ENCODE measurements around the gene CAPN5. TPM values are rescaled to one million over a fixed set of nuclear protein-coding genes. Genes with fewer than 3 reads are reported as not detected.

The CAPN5 gene
- total RNA-seq, 4 donors from 2014 or later = 4.0 to 11.3 (median 6.0) TPM

DNA sequence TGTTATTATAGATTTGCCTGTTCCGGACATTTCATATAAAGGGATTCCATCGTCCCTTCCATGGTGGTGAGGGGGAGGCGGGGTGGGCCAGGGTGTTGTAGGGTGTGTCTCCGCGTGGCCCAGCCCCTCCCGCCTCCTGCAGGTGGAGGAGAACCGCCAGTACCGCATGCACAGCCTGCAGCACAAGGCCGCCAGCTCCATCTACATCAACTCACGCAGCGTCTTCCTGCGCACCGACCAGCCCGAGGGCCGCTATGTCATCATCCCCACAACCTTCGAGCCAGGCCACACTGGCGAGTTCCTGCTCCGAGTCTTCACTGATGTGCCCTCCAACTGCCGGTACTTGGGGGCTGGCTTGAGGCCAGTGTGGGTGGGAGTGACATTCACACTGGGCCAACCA is 53.8 kb downstream of the CAPN5 start:
- Histone ChIP-seq H3K4me1 (no peaks in the 10 kb centered on the region), H3K4me3 (no peak overlapping the region), H3K27me3 (no peaks in the 10 kb centered on the region), H3K27ac (replicated peaks in 1 of 4) (no peak overlapping the region), H3K36me3 (peaks cover 0 to 64% (median 18%) of the 10 kb centered on the region in 4 donors), H3K9me3 (no peaks in the 10 kb centered on the region)
- intact Hi-C loops (cut with DNase I) = no loop called here
- TF ChIP-seq POLR2A (IDR thresholded peaks at IDR 0.05; ENCODE audit: low read depth) (no peak), EP300 (IDR thresholded peaks at IDR 0.05) (no peak), POLR2AphosphoS5 (IDR thresholded peaks at IDR 0.05) (no peak)
- TF ChIP-seq, protein P1, sequence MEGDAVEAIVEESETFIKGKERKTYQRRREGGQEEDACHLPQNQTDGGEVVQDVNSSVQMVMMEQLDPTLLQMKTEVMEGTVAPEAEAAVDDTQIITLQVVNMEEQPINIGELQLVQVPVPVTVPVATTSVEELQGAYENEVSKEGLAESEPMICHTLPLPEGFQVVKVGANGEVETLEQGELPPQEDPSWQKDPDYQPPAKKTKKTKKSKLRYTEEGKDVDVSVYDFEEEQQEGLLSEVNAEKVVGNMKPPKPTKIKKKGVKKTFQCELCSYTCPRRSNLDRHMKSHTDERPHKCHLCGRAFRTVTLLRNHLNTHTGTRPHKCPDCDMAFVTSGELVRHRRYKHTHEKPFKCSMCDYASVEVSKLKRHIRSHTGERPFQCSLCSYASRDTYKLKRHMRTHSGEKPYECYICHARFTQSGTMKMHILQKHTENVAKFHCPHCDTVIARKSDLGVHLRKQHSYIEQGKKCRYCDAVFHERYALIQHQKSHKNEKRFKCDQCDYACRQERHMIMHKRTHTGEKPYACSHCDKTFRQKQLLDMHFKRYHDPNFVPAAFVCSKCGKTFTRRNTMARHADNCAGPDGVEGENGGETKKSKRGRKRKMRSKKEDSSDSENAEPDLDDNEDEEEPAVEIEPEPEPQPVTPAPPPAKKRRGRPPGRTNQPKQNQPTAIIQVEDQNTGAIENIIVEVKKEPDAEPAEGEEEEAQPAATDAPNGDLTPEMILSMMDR (IDR thresholded peaks at IDR 0.05) = no peak
- WGBS = 84% methylated on average over 6 of the region's 19 CpGs
- no peak for DNase-seq (ENCODE audit: extremely low spot score)

DNA sequence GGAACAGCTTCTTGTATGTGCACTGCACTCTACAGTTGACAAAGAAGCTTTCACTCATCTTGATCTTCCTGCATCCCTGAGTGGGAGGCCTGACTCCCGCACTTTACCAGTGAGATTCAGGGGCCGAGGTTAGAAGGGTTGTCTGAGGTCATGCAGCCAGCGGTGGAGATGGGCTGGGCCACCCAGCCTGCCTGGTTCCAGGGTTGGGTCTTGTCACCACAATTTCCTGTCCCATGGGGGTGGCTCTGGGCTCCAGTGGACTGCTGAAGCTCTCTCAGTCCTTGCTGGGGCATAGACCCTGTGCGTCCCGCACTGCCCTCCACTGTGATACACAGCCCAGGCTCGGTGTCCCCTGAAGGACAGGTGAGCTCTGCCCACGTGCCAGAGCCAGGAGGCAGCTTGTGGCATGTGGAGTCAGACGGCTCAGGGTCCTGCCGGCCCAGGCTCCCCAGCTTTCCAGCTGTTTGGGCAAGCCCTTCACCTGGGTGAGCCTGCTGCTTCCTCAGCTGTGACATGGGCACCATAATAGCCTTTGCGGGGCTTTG is 54.4 kb downstream of the CAPN5 start:
- Histone ChIP-seq H3K36me3 (peaks cover 0 to 64% (median 18%) of the 10 kb centered on the region in 4 donors), H3K4me3 (no peak overlapping the region), H3K4me1 (no peaks in the 10 kb centered on the region), H3K9me3 (no peaks in the 10 kb centered on the region), H3K27me3 (peaks cover 0 to 6% (median 0%) of the 10 kb centered on the region in 4 donors), H3K27ac (replicated peaks in 1 of 4) (no peak overlapping the region)
- intact Hi-C loops (cut with DNase I) = no loop called here
- no peak for TF ChIP-seq POLR2A (IDR thresholded peaks at IDR 0.05; ENCODE audit: low read depth)
- TF ChIP-seq, protein P1 (IDR thresholded peaks at IDR 0.05) = no peak
- TF ChIP-seq EP300 (IDR thresholded peaks at IDR 0.05) = no peak
- no peak for TF ChIP-seq POLR2AphosphoS5 (IDR thresholded peaks at IDR 0.05)
- no peak for DNase-seq (ENCODE audit: extremely low spot score)
- WGBS = 83% methylated on average over 7 of the region's 10 CpGs

DNA sequence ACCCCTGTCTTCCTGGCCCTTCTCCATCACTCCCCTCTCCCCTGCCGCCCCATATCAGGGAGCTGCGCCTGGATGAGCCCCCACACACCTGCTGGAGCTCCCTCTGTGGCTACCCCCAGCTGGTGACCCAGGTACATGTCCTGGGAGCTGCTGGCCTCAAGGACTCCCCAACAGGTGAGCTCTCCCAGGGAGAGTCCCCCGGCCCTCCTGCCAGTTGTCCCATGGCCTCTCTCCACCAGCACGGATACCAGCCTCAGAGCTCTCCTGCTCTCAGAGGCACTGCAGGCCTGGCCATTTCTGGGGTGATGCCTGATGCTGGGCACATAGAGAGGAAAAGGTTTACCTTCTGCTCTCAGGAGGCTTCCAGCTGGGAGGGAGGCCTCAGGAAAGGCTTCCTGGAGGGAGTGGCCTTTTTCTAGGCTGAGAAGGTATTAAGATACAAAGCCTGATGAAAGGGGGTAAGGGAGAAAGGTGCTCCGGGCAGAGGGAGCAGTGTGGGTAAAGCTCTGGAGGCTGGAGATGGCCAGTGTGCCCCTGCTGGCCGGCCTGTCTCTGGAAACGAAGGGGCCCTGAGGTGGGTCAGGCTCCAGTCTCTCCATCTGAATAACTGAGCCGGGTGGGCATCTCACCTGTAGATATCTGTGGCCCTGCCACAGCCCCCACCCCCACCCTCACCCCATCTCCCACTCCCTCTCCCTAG is 55.3 kb downstream of the CAPN5 start:
- Histone ChIP-seq H3K9me3 (no peaks in the 10 kb centered on the region), H3K27me3 (peaks cover 0 to 11% (median 0%) of the 10 kb centered on the region in 4 donors), H3K4me3 (no peak overlapping the region), H3K4me1 (peaks cover 3 to 6% (median 5%) of the 10 kb centered on the region in 4 donors), H3K36me3 (peaks cover 0 to 64% (median 18%) of the 10 kb centered on the region in 4 donors), H3K27ac (replicated peaks in 1 of 4) (no peak overlapping the region)
- intact Hi-C loops (cut with DNase I) = no loop called here
- WGBS = 90% methylated on average over 6 of the region's 8 CpGs
- TF ChIP-seq EP300 (IDR thresholded peaks at IDR 0.05) (no peak), POLR2AphosphoS5 (IDR thresholded peaks at IDR 0.05) (no peak), POLR2A (IDR thresholded peaks at IDR 0.05; ENCODE audit: low read depth) (no peak)
- TF ChIP-seq, protein P1 (IDR thresholded peaks at IDR 0.05) = no peak
- no peak for DNase-seq (ENCODE audit: extremely low spot score)

DNA sequence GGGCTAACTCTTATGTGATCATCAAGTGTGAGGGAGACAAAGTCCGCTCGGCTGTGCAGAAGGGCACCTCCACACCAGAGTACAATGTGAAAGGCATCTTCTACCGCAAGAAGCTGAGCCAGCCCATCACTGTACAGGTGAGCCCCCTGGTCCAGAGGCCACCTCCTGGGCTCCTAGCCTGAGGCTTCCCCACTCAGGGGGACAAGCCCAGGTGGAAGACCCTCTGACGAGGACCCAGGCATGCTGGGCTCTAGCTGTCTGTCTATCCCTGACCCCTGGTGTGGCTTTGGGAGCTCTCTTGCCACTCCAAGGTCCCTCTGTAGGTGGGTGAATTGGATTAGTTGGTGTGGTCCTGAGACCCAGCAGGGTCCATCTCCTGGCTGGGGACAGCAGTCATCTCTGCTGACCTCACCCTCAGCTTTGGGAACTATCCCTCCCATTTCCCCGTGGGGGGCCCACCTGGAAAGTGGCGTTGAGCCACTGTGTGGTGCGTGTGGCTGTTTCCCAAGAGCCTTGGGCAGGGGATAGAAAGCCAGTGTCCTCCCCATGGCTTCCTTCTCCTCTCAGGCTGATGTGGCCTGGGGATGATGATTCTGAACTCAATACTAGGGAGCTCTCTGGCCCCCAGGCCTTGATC is 55.9 kb downstream of the CAPN5 start:
- Histone ChIP-seq H3K4me3 (no peak overlapping the region), H3K36me3 (peaks cover 0 to 64% (median 18%) of the 10 kb centered on the region in 4 donors), H3K4me1 (peaks cover 3 to 13% (median 11%) of the 10 kb centered on the region in 4 donors), H3K9me3 (no peaks in the 10 kb centered on the region), H3K27me3 (peaks cover 0 to 18% (median 0%) of the 10 kb centered on the region in 4 donors), H3K27ac (replicated peaks in 1 of 4) (no peak overlapping the region)
- intact Hi-C loops (cut with DNase I) = no loop called here
- no peak for TF ChIP-seq POLR2AphosphoS5 (IDR thresholded peaks at IDR 0.05)
- TF ChIP-seq EP300 (IDR thresholded peaks at IDR 0.05) = no peak
- TF ChIP-seq, protein P1 (IDR thresholded peaks at IDR 0.05) = no peak
- TF ChIP-seq POLR2A (IDR thresholded peaks at IDR 0.05; ENCODE audit: low read depth) = no peak
- no peak for DNase-seq (ENCODE audit: extremely low spot score)
- 93% methylated on average over 3 of the region's 7 CpGs for WGBS
